Vagina (tissue), 2 donors: ENCODE data around the gene MYRIP.

Experiments
- POLR2A ChIP-seq, 2 donors: fragments of 450-650 bp; IDR thresholded peaks; one replicate each; pipeline ENCODE4 v1.6.1; 2017; ENCODE audit warnings: antibody characterized with exemption in 2 of 2, mild to moderate bottlenecking in 2 of 2, moderate library complexity in 2 of 2
- TF ChIP-seq, protein P1 (sequence below), 3 experiments: fragments of 450-650 bp in 2 of 3; fragments of 200-600 bp in 1 of 3; sonication (generic) in 1 of 3; IDR thresholded peaks; one replicate each; pipeline ENCODE4 v1.5.1; 2017 to 2019; ENCODE audit warnings: antibody characterized with exemption in 3 of 3, mild to moderate bottlenecking in 2 of 3, moderate library complexity in 2 of 3

DNA sequence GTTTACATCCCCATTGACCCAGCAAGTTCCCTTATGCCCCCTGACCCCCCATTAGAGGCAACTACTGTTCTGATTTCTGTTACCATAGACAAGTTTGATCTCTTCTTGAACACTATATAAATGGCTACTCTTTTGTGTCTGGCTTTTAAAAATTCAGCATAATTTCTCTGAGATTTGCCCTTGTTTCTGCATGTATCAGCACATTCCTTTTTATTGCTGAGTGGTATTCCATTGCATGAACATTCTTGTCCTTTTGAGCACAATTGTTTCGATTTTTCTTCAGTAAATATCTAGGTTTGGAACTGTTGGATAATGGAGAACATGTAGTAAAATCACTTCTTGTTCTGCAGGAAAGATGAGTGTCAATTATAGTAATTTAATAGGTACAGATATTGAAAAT, 49.1 kb upstream of the MYRIP start:
- TF ChIP-seq, protein P1, sequence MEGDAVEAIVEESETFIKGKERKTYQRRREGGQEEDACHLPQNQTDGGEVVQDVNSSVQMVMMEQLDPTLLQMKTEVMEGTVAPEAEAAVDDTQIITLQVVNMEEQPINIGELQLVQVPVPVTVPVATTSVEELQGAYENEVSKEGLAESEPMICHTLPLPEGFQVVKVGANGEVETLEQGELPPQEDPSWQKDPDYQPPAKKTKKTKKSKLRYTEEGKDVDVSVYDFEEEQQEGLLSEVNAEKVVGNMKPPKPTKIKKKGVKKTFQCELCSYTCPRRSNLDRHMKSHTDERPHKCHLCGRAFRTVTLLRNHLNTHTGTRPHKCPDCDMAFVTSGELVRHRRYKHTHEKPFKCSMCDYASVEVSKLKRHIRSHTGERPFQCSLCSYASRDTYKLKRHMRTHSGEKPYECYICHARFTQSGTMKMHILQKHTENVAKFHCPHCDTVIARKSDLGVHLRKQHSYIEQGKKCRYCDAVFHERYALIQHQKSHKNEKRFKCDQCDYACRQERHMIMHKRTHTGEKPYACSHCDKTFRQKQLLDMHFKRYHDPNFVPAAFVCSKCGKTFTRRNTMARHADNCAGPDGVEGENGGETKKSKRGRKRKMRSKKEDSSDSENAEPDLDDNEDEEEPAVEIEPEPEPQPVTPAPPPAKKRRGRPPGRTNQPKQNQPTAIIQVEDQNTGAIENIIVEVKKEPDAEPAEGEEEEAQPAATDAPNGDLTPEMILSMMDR (IDR thresholded peaks at IDR 0.05) = no peak
- TF ChIP-seq POLR2A (IDR thresholded peaks at IDR 0.05) = no peak
